GM19467 (cell line): ENCODE results near the gene SLC28A1.
"Not testable (repeated sequence)": the region's sequence is repeated elsewhere in the genome, so short reads cannot be mapped to it uniquely, and the experiment has no call there.

ENCODE experiments used
- ATAC-seq: cut with Tn5 transposase; IDR thresholded peaks from one replicate; pipeline ENCODE4 v1.9.1; 2021; ENCODE audit warnings: mild to moderate bottlenecking, moderate library complexity; ENCODE audit not compliant: unreplicated experiment

Gene SLC28A1

DNA sequence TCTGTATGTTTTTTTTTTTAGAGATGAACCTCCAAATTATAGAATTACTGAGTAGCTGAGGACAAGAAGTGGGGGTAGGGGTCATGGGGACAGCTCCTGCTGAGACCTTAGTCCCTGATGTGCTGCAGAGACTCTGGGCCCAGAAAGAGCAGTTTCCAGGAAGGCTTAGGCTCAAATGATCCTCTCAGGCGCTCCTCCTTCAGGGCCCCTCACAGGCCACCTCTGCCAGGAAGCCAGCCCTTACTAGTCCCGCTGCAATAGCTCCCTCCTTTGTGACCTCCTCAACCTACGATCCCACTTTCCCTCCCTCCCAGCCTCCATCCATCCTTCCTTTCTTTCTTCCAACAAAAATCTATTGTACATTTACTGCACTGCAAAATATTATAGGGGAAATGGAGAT, 24.6 kb downstream of the SLC28A1 start:
- no peak for ATAC-seq

DNA sequence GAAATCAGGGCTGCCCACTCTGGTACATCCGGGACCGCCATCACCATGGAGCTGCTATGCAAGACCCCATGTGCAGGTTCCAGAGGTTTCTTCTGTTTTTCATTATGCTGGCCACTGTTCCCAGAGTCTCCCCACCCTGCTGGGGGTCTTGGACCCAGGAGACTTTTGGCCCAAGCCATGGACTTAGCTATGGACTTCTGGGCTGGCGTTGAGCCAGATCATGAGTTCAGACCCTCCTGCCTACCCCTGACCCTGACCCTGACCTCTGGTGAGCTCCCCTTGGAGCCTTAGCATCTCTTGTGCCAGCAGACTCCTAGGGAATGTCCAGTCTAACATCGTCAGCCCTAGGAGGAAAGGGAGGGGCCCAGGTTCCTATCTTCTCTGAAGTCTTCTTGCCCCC, 25.3 kb downstream of the SLC28A1 start:
- ATAC-seq = no peak

DNA sequence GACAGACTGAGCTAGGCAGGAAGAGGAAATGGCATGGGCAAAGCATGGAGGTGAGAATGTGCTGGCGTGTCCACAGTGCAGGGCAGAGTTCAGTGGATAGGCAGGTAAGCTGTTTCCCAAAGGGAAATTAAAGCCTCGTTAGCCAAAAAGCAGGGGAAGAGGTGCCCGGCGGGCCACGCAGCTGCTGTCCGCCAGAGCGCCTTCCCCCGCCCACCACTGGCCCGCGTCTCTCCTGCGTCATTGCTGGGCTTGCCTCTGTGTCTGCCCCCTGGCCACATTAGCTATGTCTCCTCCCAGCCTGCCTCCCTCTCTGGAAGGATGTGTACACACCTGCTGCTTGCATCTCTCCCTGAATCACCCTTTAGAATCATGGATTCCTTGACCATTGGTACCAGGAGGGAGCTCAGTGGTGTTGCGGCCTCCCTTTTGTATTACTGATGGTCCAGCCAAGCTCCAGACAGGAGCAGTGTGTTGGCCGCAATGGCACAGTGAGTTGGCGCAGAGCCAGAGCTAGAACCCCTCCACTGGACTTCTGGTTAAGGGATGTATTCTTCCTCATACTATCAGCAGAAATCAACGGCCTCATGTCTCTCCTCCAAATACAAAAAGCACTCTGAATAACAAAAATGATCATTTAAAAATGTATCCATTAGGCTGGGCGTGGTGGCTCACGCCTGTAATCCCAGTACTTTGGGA, 26.6 kb downstream of the SLC28A1 start:
- ATAC-seq = no peak

DNA sequence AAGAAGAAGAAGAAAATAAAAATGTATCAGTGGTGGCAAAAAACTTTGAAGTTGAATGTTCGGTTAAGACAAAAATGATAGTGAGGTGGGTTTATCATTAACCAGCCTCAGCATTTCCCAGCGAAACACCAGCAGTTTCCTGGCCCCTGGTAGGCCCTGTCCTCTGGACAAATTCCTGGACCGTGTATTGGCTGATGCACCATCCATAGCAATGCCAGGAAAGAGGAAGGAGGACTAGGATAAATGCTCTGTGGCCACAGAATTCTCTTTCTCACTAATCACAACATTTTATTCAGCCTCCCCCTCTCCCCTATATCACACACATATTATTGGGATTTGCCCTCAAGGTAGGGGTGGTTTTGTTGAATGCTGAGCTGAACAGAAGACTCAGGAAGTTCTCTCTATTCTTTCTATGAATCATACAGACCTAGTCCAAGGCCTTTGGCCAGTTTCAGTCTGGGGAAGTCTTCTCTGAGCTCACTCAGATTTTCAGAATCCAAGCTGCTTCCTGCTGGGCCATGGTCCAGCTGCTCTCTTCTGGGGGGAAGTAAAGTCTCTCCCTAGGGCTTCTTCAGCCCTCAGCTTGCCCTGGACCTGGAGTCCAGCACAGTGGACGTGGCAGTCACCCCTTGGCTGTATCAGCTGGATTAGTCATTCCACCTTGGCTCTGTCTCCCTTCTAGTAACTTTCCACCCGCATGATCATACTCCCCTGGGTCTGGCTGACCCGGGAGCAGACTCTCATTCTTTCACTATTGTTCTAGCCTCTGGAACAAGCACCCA, 27.6 kb downstream of the SLC28A1 start:
- ATAC-seq = no peak

DNA sequence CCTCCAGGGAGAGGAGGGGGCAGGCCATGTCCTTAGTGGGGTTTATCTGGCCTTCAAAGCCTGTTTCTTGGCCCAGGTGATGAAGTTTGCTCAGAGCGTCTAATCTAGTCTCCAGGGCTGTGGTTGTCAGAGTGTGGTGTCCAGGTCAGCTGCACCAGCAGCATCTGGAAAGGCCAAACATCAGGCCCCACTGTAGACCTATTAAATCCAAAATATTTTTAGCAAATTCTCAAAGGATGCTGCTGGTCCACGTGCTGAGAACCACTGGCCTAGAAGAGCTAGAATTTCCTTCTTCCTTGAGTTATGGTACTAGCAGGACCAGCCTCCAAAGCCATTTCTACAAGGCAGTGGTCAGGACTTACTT, 28.9 kb downstream of the SLC28A1 start:
- no peak for ATAC-seq

DNA sequence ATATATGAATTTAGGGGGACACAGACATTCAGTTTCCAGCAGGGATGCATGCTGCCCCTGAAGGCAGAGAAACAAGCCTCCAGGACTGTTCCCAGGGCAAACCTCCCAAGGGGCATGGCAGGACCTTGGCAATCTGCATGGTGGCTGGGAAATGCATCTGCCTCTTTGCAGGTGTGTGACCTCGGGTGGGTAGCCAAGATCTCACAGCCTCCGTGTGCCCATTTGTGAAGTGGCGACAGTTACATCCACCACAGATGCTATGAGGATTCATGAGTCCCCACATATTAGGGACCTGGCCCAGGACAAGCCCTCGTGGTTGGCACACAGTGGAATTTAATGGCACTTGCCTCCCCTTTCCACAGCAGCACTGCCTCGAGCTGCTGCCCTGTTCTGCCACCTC, 29.9 kb downstream of the SLC28A1 start:
- no peak for ATAC-seq

DNA sequence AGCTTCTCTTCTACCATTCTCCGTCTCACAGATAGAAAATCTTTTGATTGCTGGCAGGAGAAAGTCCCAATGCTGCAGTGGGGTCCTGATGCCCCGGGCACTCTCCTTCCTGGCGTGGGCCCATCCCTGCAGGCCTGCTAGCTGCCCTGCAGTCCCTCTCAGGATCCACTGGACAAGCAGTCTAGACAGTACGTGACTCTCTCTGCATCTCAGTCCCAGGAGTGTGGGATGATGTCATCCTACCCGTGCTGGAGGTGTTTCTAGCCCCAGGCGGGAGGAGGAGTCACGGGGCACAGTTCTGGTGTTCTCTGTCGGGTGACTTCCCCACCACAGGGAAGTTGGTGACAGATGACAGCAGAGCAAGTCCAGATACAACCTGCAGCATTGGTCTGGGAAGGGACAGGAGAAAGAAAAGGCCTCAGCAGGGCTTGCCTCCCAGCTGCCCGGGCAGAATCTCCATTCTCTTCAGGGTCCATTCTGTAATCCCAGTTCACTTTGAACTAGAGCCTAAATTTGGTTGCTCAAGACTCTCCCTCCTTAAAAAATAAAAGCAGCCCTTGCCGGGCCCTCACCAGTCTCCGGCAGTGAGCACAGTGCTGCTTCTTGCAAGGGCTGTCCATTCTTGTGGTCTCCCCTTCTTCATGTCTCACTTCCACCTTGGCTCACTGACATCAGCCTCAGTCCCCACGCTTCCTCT, 30.6 kb downstream of the SLC28A1 start:
- peak; percentile 82 for ATAC-seq

DNA sequence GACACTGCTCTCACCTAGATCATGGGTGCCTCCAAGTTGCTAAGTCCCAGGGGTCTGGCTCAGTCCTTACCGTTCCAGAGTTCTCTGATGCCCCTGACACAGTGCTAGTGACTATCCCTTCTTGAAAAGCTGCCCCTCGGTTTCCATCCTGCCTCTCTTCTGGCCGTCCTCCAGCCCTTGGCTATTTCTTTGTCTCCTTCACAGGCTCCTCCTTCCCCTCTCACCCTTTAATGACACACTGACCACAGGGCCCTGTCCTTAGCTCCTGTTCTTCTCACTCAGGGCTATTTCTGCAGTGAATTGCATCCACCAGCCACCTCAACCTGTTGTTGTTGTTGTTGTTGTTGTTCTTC, 31.1 kb downstream of the SLC28A1 start:
- ATAC-seq = no peak

DNA sequence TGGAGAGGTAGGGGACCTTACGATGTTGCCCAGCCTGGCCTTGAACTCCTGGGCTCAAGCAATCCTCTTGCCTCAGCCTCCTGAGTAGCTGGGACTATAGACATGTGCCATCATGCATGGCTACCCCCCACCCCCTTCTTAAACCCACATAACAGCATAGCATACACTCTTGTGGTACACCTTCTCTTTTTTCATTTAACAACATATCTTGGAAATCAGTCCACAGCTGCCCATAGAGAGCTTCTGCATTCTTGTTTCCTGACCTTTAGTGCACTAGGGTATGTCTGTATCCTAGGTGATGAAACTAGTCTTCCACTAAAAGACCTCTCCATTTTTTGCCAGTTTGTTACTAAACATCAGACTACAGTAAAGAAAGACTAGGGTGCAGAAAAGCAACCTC, 33.0 kb downstream of the SLC28A1 start:
- ATAC-seq = no peak

DNA sequence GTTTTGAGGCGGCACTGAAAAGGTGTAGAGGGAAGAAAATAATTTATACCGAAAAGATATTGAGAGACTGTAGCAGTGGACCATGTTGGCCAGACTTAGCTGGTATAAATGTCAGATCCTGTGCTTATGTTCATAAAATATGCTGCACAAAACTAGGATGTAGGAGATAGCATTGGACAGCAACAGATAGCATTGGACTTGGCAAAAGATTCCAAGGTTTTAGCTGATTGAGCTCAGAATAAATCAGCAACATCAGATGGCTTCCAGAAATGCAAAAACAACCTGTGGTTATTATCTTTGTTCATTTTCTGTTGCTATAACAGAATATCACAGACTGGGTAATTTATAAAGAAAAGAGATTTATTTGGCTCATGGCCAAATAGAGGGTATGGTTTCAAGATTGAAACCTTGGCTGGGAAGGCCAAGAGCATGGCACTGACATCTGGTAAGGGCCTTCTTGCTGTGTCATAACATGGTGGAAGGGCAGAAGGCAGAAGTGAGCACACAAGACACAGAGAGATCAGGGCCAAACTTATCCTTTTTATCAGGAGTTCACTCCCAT, 34.7 kb downstream of the SLC28A1 start:
- ATAC-seq = no peak

DNA sequence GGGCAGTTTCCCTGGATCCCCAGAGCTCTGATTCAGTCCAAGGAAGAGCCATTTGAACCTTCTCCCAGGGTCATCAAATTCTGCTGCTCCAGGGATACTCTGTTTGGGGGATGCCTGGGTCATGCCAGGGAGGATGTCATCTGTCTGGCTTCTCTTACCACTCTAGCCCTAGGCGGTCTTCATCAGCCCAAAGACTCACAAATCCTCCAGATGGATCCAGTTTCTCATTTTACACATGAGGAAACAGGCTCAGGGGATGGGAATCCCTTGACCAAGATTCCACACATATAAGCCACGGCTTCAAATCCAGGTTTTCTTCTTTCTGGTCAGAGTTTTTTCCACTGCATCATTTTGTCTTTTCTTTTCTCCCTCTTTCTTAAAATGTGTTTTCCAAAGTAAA, 36.7 kb downstream of the SLC28A1 start:
- ATAC-seq = no peak

DNA sequence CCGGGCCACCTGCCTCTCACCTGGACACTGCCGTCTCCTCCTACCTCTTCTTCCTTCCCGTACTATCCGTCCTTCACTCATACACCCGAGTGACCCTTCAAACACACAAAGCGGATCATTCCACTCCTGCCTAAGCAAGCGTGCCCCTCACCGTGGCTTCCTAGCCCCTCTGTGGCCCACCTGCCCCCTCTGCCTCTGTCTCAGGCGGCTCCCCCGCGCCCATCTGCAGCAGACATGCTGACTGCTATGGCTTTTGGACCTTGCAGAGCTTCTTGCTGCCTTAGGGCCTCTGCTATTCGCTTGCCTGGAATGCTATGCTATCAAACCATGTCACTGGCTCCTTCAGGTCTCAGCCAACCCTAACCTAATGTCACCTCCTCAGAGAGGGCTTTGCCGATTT, 38.1 kb downstream of the SLC28A1 start:
- no peak for ATAC-seq

DNA sequence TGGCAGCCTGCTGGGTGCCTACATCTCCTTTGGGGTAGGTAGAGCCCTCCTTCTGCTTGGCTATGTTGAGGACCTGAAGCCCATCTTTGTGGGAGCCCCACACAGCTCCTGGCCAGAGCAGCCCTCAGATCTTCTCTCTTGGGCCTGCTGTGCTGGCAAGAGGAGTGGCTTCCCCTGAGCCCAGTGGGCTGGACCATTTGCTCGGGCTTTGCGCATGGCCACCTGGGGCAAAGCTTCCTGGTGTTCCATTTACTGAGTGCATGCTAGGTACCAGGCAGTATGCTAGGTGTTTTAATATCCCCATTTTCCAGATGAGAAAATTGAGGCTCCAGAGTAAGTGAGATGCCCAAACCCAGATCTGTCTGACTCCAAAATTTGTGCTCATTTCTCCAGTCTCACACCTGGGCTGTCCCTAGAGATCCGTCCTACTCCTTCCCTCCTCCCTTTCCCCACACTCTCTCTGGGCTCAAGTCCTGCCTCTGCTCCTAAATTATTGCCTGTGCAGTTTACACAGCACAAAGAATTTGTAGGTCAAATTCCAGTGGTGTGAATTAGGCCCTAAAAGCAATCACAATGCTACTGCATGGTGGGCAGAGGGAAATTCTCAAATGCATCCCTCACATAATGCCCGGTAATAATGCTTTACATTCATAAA, 39.7 kb downstream of the SLC28A1 start:
- ATAC-seq = no peak

DNA sequence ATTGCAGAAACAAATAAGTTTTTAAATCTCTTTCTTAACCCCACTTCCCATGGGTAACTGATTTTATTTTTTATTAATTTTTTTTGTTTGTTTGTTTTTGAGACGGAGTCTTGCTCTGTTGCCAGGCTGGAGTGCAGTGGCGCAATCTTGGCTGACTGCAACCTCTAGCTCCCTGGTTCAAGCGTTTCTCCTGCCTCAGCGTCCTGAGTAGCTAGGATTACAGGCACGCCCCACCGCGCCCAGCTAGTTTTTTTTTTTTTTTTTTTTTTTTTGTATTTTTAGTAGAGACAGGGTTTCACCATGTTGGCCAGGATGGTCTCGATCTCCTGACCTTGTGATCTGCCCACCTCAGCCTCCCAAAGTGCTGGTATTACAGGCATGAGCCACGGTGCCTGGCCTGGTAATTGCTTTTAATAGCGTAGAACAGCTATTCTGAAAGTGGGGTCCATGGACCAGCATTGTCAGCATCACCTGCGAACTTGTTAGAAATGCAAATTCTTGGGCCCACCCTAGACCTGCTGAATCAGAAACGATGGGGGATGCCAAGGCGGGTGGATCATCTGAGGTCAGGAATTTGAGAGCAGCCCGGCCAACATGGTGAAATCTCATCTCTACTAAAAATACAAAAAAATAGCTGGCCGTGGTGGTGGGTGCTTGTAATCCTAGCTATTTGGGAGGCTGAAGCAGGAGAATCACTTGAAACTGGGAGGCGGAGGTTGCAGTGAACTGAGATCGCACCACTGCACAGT, 40.5 kb downstream of the SLC28A1 start:
- ATAC-seq = not testable (repeated sequence)

DNA sequence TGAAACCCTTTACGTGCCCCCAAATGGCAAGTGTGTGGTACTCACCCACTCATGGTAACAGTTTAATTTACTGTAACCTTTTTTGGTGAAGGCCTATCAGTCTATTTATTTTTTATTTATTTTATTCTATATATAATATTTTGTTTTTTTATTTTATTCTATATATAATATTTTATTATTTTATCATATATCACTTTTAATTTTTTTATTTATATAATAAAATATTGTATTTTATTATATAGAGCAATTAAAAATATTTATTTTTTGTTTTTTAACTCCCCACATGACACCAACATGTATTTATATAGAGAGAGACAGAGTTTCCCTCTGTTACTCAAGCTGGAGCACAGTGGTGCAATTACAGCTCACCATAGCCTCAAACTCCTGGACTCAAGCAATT, 41.4 kb downstream of the SLC28A1 start:
- ATAC-seq = no peak

DNA sequence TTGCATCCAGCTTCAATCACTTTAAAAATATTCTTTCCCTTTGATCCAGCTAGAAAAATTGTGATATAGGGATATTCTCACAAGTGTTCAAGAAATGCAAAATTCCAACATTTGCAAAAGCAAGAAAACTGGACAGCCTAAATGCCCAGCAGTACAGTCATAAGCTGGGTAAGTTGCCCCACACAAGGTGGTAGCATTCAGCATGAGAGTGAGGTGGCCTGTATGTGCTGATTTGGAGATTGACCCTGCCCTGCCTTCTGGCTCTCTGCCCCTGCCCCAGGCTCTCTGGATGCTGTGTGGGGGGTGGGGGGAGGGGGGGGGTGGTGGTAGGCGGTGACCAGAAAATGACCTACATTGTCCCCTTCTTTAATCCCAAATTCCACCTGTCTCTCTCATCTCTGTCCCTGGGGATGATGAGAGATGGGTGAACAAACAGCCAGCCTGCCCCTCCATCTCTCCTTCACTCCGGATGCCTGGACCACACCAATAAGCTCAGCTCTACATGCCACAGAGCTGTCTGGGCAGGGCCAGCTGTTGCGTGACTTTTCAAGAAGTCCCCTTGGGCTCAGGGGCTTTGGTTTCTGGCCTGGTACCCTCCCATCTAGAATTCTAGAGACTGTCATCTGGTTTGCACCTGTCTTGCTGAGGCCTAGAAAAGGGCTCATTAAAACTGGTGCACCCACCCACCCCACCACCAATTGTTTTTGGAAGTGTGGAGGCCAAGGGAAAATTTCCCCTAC, 42.2 kb downstream of the SLC28A1 start:
- ATAC-seq = no peak

DNA sequence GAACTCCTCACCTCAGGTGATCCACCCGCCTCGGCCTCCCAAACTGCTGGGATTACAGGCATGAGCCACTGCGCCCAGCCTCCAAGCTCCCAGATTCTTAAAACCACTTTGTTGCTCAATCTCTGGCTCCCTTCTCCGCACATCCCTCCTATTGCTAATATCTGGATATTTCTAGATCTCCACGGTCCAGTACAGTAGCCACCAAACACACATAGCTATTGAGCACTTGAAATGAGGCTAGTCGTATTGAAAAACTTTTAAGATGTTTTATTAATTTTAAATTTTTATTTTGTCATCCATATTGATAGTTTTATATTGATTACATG, 44.3 kb downstream of the SLC28A1 start:
- ATAC-seq = no peak

DNA sequence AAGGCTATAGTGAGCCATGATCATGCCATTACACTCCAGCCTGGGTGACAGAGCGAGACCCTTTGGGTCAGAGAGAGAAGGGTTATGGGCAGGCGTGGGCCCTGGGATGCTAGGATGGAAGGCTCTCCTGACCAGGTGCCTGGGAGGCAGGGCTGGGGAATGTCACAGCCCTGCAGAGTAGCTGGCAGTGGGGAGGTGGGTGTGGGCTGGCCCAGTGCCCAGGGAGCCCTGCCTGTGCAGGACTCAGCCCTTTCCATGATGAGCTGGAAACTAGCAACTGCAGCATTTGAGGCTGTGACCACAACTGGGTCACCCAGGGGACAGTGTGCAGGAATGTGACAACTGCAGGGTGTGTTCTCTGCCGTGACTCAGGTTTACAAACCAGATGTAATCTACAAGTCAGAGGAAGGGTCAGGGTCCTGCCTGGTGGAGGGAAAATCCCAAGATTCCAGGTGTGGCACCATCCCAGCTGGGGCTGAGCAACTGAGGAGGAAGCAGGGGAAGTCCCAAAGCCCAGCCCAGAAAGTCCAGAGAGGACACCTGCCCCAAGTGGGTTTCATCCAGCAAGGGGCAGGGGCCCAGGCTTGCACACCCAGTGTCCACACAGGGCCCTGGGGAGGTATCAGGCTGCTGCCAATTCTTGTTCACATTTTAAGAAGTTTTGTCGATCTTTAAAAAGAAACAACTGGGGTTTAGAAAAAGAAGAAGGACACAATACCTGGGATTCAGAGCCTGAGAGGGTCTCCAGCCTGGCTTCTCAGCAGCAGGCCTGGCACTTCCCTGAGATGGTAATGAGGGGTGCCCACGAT, 45.5 kb downstream of the SLC28A1 start:
- no peak for ATAC-seq
